Measurements from ENCODE around the gene MANEA.

Gene MANEA

DNA sequence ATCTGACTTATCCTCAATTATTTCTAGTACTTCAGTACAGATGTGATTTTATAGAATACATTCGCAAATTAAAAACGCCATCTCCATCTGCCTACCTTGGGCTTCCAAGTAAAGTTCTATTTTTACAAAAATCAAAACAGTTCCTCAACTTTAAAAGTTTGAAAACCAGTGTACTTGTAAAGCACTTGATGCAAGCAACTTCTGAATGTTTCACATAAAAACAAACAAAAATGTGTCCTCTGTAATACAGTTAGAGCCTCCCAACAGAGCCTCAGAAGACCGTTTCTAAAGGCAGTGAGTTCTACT is 384 bp upstream of the MANEA start:
- TF ChIP-seq, protein P1, sequence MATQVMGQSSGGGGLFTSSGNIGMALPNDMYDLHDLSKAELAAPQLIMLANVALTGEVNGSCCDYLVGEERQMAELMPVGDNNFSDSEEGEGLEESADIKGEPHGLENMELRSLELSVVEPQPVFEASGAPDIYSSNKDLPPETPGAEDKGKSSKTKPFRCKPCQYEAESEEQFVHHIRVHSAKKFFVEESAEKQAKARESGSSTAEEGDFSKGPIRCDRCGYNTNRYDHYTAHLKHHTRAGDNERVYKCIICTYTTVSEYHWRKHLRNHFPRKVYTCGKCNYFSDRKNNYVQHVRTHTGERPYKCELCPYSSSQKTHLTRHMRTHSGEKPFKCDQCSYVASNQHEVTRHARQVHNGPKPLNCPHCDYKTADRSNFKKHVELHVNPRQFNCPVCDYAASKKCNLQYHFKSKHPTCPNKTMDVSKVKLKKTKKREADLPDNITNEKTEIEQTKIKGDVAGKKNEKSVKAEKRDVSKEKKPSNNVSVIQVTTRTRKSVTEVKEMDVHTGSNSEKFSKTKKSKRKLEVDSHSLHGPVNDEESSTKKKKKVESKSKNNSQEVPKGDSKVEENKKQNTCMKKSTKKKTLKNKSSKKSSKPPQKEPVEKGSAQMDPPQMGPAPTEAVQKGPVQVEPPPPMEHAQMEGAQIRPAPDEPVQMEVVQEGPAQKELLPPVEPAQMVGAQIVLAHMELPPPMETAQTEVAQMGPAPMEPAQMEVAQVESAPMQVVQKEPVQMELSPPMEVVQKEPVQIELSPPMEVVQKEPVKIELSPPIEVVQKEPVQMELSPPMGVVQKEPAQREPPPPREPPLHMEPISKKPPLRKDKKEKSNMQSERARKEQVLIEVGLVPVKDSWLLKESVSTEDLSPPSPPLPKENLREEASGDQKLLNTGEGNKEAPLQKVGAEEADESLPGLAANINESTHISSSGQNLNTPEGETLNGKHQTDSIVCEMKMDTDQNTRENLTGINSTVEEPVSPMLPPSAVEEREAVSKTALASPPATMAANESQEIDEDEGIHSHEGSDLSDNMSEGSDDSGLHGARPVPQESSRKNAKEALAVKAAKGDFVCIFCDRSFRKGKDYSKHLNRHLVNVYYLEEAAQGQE (IDR thresholded peaks at IDR 0.05; ENCODE audit: low read depth) = no peak
- TF ChIP-seq EGR1 (IDR thresholded peaks at IDR 0.05) (no peak), TCF12 (IDR thresholded peaks at IDR 0.05; ENCODE audit: low read depth) (no peak), ZBTB7A (IDR thresholded peaks at IDR 0.05; ENCODE audit: low read depth) (no peak), FOXM1 (IDR thresholded peaks at IDR 0.05; ENCODE audit: borderline replicate concordance, low read depth) (no peak), NFIC (IDR thresholded peaks at IDR 0.05) (no peak), TAF1 (IDR thresholded peaks at IDR 0.05; ENCODE audit: low read depth) (no peak), CREB1 (IDR thresholded peaks at IDR 0.05; ENCODE audit: low read depth) (no peak), EP300 (IDR thresholded peaks at IDR 0.05; ENCODE audit: borderline replicate concordance) (no peak), YY1 (IDR thresholded peaks at IDR 0.05; ENCODE audit: low read depth) (no peak), TEAD4 (IDR thresholded peaks at IDR 0.05) (no peak), RAD21 (IDR thresholded peaks at IDR 0.05; ENCODE audit: low read depth) (no peak), CEBPB (IDR thresholded peaks at IDR 0.05) (no peak)
- TF ChIP-seq, protein P2, sequence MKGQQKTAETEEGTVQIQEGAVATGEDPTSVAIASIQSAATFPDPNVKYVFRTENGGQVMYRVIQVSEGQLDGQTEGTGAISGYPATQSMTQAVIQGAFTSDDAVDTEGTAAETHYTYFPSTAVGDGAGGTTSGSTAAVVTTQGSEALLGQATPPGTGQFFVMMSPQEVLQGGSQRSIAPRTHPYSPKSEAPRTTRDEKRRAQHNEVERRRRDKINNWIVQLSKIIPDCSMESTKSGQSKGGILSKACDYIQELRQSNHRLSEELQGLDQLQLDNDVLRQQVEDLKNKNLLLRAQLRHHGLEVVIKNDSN (IDR thresholded peaks at IDR 0.05) = no peak
- TF ChIP-seq, protein P3, sequence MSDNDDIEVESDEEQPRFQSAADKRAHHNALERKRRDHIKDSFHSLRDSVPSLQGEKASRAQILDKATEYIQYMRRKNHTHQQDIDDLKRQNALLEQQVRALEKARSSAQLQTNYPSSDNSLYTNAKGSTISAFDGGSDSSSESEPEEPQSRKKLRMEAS (IDR thresholded peaks at IDR 0.05) = no peak; the same call in 1 of the 2 replicates

DNA sequence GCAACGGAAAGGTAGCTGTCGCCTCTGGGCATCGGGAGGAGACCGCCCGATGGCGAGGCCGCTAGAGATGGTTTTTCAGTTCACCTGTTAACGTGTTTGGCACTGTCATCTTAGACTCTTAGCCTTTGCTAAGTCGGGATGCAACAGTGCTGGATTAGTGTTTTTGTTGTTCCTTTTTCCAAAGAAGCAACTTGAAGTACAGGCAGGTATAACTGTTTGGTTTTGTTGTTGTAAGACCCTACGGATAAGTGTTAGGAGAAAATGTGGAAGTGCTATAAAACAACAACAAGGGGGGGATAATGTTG is 723 bp downstream of the MANEA start:
- TF ChIP-seq EP300 (IDR thresholded peaks at IDR 0.05; ENCODE audit: borderline replicate concordance) (no peak), YY1 (IDR thresholded peaks at IDR 0.05; ENCODE audit: low read depth) (no peak), CREB1 (IDR thresholded peaks at IDR 0.05; ENCODE audit: low read depth) (no peak), TCF12 (IDR thresholded peaks at IDR 0.05; ENCODE audit: low read depth) (no peak), NFIC (IDR thresholded peaks at IDR 0.05) (no peak), FOXM1 (IDR thresholded peaks at IDR 0.05; ENCODE audit: borderline replicate concordance, low read depth) (no peak), CEBPB (IDR thresholded peaks at IDR 0.05) (no peak)
- TF ChIP-seq, protein P1 (IDR thresholded peaks at IDR 0.05; ENCODE audit: low read depth) = no peak
- TF ChIP-seq, protein P2 (IDR thresholded peaks at IDR 0.05) = no peak

DNA sequence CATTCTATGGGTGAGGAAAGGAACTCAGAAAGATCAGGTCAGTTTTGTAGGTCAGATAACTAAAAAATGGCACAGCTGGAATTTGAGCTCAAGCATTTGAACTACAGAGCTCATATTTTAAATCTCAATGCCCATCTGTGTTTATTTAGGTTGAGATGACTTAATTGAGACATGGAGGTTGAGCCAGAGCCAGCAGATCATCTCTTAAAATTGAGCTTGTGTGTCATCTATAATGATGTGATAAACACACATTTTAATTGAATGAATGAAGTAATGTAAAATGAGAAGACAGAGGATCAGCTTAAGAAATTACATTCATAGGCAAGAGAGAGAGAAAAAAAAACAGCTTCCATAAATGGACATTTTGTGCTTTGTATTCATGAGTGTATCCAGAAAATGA is 3.7 kb downstream of the MANEA start:
- no peak for TF ChIP-seq YY1 (IDR thresholded peaks at IDR 0.05; ENCODE audit: low read depth)
- TF ChIP-seq, protein P1 (IDR thresholded peaks at IDR 0.05; ENCODE audit: low read depth) = no peak
- TF ChIP-seq FOXM1 (IDR thresholded peaks at IDR 0.05; ENCODE audit: borderline replicate concordance, low read depth) = no peak
- TF ChIP-seq TAF1 (IDR thresholded peaks at IDR 0.05; ENCODE audit: low read depth) = no peak
- no peak for TF ChIP-seq EGR1 (IDR thresholded peaks at IDR 0.05)
- TF ChIP-seq ZBTB7A (IDR thresholded peaks at IDR 0.05; ENCODE audit: low read depth) = no peak
- TF ChIP-seq TEAD4 (IDR thresholded peaks at IDR 0.05) = no peak
- TF ChIP-seq CREB1 (IDR thresholded peaks at IDR 0.05; ENCODE audit: low read depth) = no peak
- no peak for TF ChIP-seq NFIC (IDR thresholded peaks at IDR 0.05)
- no peak for TF ChIP-seq RAD21 (IDR thresholded peaks at IDR 0.05; ENCODE audit: low read depth)
- TF ChIP-seq TCF12 (IDR thresholded peaks at IDR 0.05; ENCODE audit: low read depth) = no peak
- no peak for TF ChIP-seq EP300 (IDR thresholded peaks at IDR 0.05; ENCODE audit: borderline replicate concordance)
- TF ChIP-seq, protein P2 (IDR thresholded peaks at IDR 0.05) = no peak
- no peak for TF ChIP-seq CEBPB (IDR thresholded peaks at IDR 0.05)

DNA sequence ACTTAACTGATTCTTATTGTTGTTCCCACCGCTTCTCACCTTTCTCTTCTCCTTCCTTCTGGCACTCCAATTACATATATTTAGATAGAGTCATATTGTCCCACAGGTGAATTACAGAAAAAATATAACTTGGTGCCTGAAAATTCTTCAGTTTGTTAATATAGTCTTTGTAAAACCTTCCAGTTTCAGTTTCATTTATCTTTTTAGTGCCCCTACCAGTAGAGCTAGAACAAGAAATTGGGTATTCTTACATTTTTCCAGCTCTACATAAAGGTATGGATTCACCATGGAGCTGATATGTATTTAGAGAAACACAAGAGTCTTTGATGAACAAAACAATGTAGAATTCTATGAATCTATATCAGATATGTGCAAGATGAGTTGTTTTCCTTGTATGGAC is 10.7 kb downstream of the MANEA start:
- TF ChIP-seq FOXM1 (IDR thresholded peaks at IDR 0.05; ENCODE audit: borderline replicate concordance, low read depth) (no peak), CREB1 (IDR thresholded peaks at IDR 0.05; ENCODE audit: low read depth) (no peak), YY1 (IDR thresholded peaks at IDR 0.05; ENCODE audit: low read depth) (no peak), EGR1 (IDR thresholded peaks at IDR 0.05) (no peak), TCF12 (IDR thresholded peaks at IDR 0.05; ENCODE audit: low read depth) (no peak), TEAD4 (IDR thresholded peaks at IDR 0.05) (no peak), TAF1 (IDR thresholded peaks at IDR 0.05; ENCODE audit: low read depth) (no peak), EP300 (IDR thresholded peaks at IDR 0.05; ENCODE audit: borderline replicate concordance) (no peak), ZBTB7A (IDR thresholded peaks at IDR 0.05; ENCODE audit: low read depth) (no peak), NFIC (IDR thresholded peaks at IDR 0.05) (no peak), CEBPB (IDR thresholded peaks at IDR 0.05) (no peak), RAD21 (IDR thresholded peaks at IDR 0.05; ENCODE audit: low read depth) (no peak)
- TF ChIP-seq, protein P2 (IDR thresholded peaks at IDR 0.05) = no peak
- TF ChIP-seq, protein P3 (IDR thresholded peaks at IDR 0.05) = no peak
- TF ChIP-seq, protein P1 (IDR thresholded peaks at IDR 0.05; ENCODE audit: low read depth) = no peak
